Esophagus (tissue), 2 donors: ENCODE measurements around the gene ALDH2. TPM values are rescaled to one million over a fixed set of nuclear protein-coding genes. Genes with fewer than 3 reads are reported as not detected.

Experiments
- H3K27ac ChIP-seq, 2 donors: one replicate each; pipeline ENCODE4 v1.5.1; 2013; ENCODE audit warnings: low read depth in 2 of 2, mild to moderate bottlenecking in 2 of 2, inconsistent platforms in 1 of 2, low read length in 1 of 2, moderate library complexity in 1 of 2
- H3K27me3 ChIP-seq, 2 donors: one replicate each; pipeline ENCODE4 v1.6.1; 2013; ENCODE audit warnings: low read length in 2 of 2, control low read depth in 1 of 2, mild to moderate bottlenecking in 1 of 2; ENCODE audit not compliant: insufficient read depth in 2 of 2, control insufficient read depth in 1 of 2
- H3K36me3 ChIP-seq, 2 donors: one replicate each; pipeline ENCODE4 v1.6.1; 2013; ENCODE audit warnings: low read length in 1 of 2; ENCODE audit not compliant: control insufficient read depth in 2 of 2, insufficient read depth in 2 of 2
- H3K4me1 ChIP-seq, 2 donors: one replicate each; pipeline ENCODE4 v1.6.1; 2013; ENCODE audit warnings: low read length in 1 of 2; ENCODE audit not compliant: control insufficient read depth in 2 of 2, insufficient read depth in 2 of 2
- H3K4me3 ChIP-seq, 2 donors: one replicate each; pipeline ENCODE4 v1.5.1; 2013; ENCODE audit warnings: low read length in 2 of 2, mild to moderate bottlenecking in 2 of 2, low read depth in 1 of 2, moderate library complexity in 1 of 2
- H3K9me3 ChIP-seq, 2 donors: one replicate each; pipeline ENCODE4 v1.6.1; 2013; ENCODE audit warnings: mild to moderate bottlenecking in 2 of 2, low read depth in 1 of 2, low read length in 1 of 2, moderate library complexity in 1 of 2; ENCODE audit not compliant: control insufficient read depth in 2 of 2, insufficient read depth in 1 of 2
- WGBS, 2 donors: extraction: QIAGEN DNeasy Blood & Tissue Kit; methylation state at CpG; one replicate each; pipeline ENCODE4 v1.1.7; 2013; 5-methylcytosine and 5-hydroxymethylcytosine counted together
- polyA plus RNA-seq, 2 donors: library from polyadenylated mRNA; stranded (reverse); fragments of 200-250 nt; gene quantifications; one replicate each; pipeline ENCODE4 v1.2.3, GENCODE V29; 2013
- donor health status: healthy with polysubstance abuse.
- donor health status: Bipolar disorder and iron deficiency.

Gene ALDH2
- polyA plus RNA-seq, 2 donors, result 83.9 to 148 TPM

- H3K27ac ChIP-seq, result peak overlapping the region in 1 of 2 donors; percentile 68
- no peak overlapping the region for H3K4me3 ChIP-seq
- H3K9me3 ChIP-seq, result no peaks in the 10 kb centered on the region
- peaks cover 4 to 26% of the 10 kb centered on the region in 2 donors for H3K36me3 ChIP-seq
- H3K4me1 ChIP-seq, result peaks cover 13 to 14% of the 10 kb centered on the region in 2 donors
- 81 to 82% methylated on average over 5 of the region's 5 CpGs for WGBS, 2 donors
- no peaks in the 10 kb centered on the region for H3K27me3 ChIP-seq
Measured at GRCh38 chr12:111780615-111781014, 13.9 kb downstream of the ALDH2 start.

GRCh38 chr12:111781085-111781658, 14.4 kb downstream of the ALDH2 start:
- Histone ChIP-seq H3K36me3 (peaks cover 4 to 26% of the 10 kb centered on the region in 2 donors), H3K4me1 (peaks cover 8 to 11% of the 10 kb centered on the region in 2 donors), H3K27me3 (no peaks in the 10 kb centered on the region), H3K9me3 (no peaks in the 10 kb centered on the region), H3K27ac (no peak overlapping the region), H3K4me3 (no peak overlapping the region)
- WGBS, 2 donors, result 93 to 97% methylated on average over 2 of the region's 2 CpGs

- Histone ChIP-seq H3K27me3 (no peaks in the 10 kb centered on the region), H3K9me3 (no peaks in the 10 kb centered on the region), H3K4me1 (peaks cover 0 to 4% of the 10 kb centered on the region in 2 donors), H3K36me3 (peaks cover 4 to 21% of the 10 kb centered on the region in 2 donors), H3K4me3 (no peak overlapping the region), H3K27ac (no peak overlapping the region)
- 94 to 97% methylated on average over 17 of the region's 17 CpGs for WGBS, 2 donors
Measured at GRCh38 chr12:111783046-111783445, 16.3 kb downstream of the ALDH2 start.

- Histone ChIP-seq H3K36me3 (peaks cover 9 to 26% of the 10 kb centered on the region in 2 donors), H3K4me3 (no peak overlapping the region), H3K27ac (no peak overlapping the region), H3K4me1 (peaks cover 0 to 4% of the 10 kb centered on the region in 2 donors), H3K27me3 (no peaks in the 10 kb centered on the region), H3K9me3 (no peaks in the 10 kb centered on the region)
- 94 to 95% methylated on average over 4 of the region's 4 CpGs for WGBS, 2 donors
Measured at GRCh38 chr12:111784953-111785352, 18.2 kb downstream of the ALDH2 start.

GRCh38 chr12:111785651-111786050, 18.9 kb downstream of the ALDH2 start:
- no peaks in the 10 kb centered on the region for H3K27me3 ChIP-seq
- H3K36me3 ChIP-seq, result peaks cover 13 to 32% of the 10 kb centered on the region in 2 donors
- no peak overlapping the region for H3K4me3 ChIP-seq
- WGBS, 2 donors, result 60 to 65% methylated on average over 2 of the region's 2 CpGs
- H3K27ac ChIP-seq, result no peak overlapping the region
- H3K4me1 ChIP-seq, result peaks cover 0 to 4% of the 10 kb centered on the region in 2 donors
- H3K9me3 ChIP-seq, result no peaks in the 10 kb centered on the region

GRCh38 chr12:111788178-111788654, 21.5 kb downstream of the ALDH2 start:
- Histone ChIP-seq H3K4me3 (no peak overlapping the region), H3K9me3 (no peaks in the 10 kb centered on the region), H3K27me3 (no peaks in the 10 kb centered on the region), H3K4me1 (peaks cover 4 to 5% of the 10 kb centered on the region in 2 donors), H3K27ac (no peak overlapping the region), H3K36me3 (peaks cover 18 to 45% of the 10 kb centered on the region in 2 donors)
- WGBS, 2 donors, result 51 to 63% methylated on average over 8 of the region's 8 CpGs

GRCh38 chr12:111789779-111790178, 23.0 kb downstream of the ALDH2 start:
- Histone ChIP-seq H3K4me1 (peaks cover 3 to 5% of the 10 kb centered on the region in 2 donors), H3K4me3 (no peak overlapping the region), H3K36me3 (peaks cover 18 to 38% of the 10 kb centered on the region in 2 donors), H3K9me3 (no peaks in the 10 kb centered on the region), H3K27me3 (no peaks in the 10 kb centered on the region), H3K27ac (no peak overlapping the region)
- 78 to 80% methylated on average over 11 of the region's 11 CpGs for WGBS, 2 donors

- Histone ChIP-seq H3K4me3 (no peak overlapping the region), H3K27me3 (no peaks in the 10 kb centered on the region), H3K36me3 (peaks cover 16 to 34% of the 10 kb centered on the region in 2 donors), H3K27ac (peak overlapping the region in 1 of 2 donors; percentile 38), H3K4me1 (peaks cover 0 to 5% of the 10 kb centered on the region in 2 donors), H3K9me3 (no peaks in the 10 kb centered on the region)
- WGBS, 2 donors, result 79 to 89% methylated on average over 8 of the region's 8 CpGs
Measured at GRCh38 chr12:111791507-111791906, 24.8 kb downstream of the ALDH2 start.

GRCh38 chr12:111792155-111792855, 25.6 kb downstream of the ALDH2 start:
- 80% methylated on average over 26 to 27 of the region's 27 CpGs for WGBS, 2 donors
- Histone ChIP-seq H3K9me3 (no peaks in the 10 kb centered on the region), H3K4me3 (no peak overlapping the region), H3K4me1 (peaks cover 0 to 5% of the 10 kb centered on the region in 2 donors), H3K27ac (peak overlapping the region in 1 of 2 donors; percentile 50), H3K27me3 (no peaks in the 10 kb centered on the region), H3K36me3 (peaks cover 17 to 34% of the 10 kb centered on the region in 2 donors)
